ENCODE data around the gene GRK5.

Gene GRK5

GRCh38 chr10:119316729-119317097 lies 109.3 kb downstream of the GRK5 start:
- no peak for DNase-seq (ENCODE audit: low spot score)

DNA sequence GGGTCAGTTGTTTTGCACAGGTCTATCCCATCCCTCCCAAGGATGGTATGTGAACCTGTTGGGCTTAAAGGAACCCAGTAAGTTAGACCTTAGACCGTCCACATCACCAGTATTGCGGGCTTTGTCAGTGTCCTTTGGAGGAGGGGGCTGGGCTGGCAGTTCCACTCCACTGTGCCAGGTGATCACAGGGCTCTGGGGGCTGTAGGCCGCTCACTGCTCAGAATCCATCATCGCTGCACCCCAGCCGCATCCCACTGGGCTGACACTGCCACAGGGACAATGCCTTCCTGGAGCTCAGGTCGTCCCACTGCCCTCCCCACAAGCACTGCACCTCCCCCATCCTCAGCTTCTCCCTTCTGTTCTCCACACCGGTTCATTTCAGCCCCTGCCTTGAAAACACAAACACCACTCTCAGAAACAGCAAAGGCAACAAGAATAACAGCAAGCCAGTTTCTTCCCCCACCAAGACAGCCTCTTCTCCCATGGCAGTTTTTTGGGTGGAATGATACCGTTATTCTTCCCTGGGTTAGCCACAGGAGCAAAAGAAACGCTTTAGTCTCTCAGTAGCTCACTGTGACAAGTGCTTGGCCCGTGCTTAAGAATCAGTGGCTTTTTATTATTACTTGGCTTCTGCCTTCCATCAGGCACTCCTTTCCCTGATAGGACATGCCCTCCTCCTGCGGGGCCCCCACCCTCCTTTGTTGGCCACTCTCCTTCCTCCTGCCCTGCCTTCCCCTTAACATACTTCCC lies 111.2 kb downstream of the GRK5 start:
- DNase-seq (ENCODE audit: low spot score): no peak

DNA sequence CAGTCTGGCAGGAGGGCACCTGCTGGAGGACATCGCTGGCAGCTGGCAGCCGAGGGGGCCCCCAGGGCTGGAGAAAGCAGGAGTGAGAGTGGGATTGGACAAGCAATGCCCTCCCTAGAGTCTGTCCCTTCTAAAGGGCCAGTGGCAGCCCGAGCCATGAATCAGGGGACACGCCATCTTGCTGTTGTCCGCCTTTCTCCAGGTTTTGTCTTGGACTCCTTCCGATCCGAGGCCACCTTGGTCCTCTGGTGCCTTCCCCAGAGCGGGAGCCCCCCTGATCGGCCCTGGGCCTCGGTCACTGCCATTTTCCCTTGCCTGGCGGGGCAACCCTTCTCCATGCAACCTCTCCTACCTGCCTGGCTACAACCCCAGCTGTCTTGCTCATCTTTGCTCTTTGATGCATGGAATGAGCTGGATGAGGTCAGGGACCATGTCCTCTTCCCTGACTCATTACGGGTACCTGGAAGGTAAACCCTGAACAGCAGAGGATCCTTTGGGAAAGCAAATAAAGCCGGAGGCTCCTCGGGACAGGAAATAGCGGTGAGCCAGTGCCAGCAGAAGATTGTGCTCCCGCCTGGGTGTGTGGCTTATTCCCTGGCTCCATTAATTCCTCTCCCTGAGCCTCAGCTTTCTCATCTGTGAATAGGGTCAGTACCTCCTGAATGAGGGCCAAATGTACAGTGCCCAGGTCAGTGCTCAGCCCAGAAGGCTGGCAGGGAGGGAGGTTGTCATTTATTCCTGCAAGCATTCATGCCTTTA lies 112.0 kb downstream of the GRK5 start:
- no peak for DNase-seq (ENCODE audit: low spot score)

DNA sequence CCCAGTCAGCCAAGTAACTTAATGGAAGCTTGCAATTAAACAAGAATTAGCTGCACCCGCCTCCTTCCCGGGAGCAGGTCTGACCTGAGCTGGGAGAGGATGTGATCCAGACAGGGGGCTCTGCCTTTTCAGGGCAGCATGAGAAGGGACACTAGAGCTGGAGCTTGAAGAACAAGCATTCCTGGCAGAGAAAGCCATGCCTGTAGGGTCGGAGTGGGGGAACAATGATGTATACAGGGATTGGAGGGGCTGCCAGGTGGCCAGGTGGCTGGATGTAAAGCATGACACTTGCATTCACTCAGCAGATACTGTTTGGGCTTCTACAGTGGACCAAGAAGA lies 112.5 kb downstream of the GRK5 start:
- no peak for DNase-seq (ENCODE audit: low spot score)

GRCh38 chr10:119320981-119321380 lies 113.6 kb downstream of the GRK5 start:
- DNase-seq (ENCODE audit: low spot score): no peak

GRCh38 chr10:119323085-119324016 lies 116.0 kb downstream of the GRK5 start:
- DNase-seq (ENCODE audit: low spot score): no peak

DNA sequence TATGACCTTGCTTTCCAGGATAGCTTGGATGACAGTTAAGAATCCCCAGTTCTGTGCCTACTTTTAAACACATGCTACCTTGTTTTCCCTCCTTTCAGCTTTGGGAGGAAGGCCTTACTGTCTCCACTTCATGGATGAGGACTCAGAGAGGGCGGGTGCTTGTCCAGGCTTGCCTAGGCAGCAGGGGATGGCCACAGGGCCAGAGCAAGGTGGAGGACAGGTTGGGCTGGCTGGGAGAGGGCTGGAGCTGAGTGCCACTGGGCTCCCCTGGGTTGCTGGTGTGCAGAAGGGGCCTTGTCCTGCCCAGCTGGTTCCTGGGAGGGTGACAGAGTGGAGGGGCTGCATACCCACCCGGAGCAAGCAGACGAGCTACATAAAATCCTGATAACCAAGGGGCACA lies 117.8 kb downstream of the GRK5 start:
- DNase-seq (ENCODE audit: low spot score): no peak

DNA sequence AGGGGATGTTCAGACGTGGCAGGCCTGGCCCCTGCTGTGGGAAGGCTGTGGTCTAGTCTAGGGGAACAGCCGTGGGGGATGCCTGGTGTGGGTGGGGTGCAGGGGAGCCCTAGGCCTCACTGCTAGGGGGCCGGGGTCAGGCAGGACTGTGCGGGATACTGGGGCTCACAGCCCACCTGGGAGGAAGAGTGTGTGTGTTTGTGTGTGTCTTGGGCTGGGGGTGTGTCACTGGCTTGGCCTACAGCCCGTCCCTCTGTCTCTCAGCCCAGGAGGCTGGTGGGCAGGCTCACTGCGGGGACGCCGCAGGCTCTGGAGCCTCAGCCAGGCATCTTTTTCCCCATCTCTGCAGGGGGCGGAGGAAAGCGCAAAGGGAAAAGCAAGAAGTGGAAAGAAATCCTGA lies 118.8 kb downstream of the GRK5 start:
- DNase-seq (ENCODE audit: low spot score): no peak

GRCh38 chr10:119327096-119327745 lies 119.8 kb downstream of the GRK5 start:
- DNase-seq (ENCODE audit: low spot score): no peak

DNA sequence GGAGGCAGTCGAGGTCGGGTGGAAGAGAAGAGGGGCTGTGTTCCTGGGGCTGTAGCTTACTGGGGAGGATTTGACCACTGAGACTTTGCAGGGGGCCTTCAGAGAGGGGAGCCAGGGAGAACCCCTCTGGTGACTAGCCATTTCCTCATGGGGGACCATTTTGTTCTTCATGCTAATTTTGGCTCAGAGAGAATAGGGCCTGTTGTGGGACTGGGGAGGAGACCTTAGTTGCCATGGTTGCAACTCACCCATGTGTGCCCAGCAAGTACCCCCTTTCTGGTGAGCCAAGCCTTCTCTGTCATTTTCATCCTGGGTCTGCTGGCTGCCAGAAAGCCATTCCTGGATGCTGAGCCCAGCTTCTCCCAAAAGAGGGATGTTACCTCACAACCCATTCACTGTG lies 120.9 kb downstream of the GRK5 start:
- DNase-seq (ENCODE audit: low spot score): no peak

DNA sequence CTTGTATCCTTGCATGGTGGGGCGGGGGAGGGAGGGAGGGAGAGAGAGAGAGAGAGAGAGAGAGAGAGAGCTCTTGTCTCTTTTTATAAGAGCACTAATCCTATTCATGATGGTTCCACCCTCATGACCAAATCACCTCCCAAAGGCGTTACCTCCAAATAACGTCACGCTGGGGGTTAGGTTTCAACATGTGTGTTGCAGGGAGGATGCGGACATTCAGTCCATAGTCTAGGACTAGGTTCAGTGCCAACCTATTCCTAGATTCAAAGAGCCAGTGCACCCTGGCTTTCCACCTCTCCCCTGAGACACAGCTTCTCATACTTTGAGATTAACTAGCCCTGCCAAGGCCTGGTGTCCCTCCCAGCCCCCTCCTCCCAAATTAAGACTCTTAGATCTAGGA lies 123.0 kb downstream of the GRK5 start:
- no peak for DNase-seq (ENCODE audit: low spot score)

DNA sequence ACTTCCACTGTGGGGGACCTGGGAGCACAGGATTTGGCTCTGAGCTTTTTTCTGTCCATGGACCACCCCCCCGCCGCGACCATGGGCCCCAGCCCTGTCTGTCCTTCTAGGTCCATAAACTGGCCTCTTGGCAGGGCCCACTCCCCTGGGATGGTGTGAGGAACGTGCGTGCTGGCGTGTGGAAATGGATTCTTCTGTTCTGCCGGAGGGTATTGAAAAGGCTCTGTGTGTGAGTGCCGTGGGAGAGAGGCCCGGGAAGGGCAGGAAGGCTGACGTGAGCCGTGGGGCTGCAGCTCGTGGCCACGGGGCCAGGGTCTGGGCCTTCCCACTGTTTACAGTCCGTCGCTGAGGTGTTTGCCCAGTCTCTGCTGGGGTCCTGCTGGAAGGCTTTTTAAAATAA lies 123.7 kb downstream of the GRK5 start:
- DNase-seq (ENCODE audit: low spot score): no peak

DNA sequence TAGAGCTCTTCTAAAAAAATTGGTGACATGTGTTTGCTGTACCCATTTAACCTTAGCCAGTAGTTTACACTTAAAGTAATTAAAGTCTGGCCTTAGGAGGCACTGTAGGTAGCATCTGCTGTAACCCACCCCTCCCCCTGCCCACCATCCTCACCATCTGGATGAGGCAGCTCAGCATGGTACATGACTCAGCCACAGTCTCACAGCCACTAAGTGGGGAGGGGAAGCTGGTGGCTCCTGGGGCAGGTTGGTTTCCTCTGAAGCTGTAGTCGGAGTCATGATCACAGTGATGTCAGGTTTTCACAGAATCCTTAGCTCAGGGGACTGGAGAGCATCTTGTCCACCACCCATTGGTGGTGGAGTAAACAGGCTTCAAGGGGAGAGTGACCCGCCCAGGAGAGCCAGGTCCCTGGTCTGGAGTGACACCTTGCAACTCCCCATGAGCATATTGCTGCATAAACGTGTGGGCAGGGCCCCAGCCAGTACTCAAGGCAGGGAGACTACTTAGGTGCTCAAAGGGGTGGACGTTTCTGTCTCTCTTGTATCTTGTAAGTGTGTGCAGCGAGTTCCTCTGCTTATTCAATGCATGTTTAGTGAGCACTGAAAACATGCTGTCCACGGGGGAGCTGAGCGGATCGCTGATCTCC lies 125.9 kb downstream of the GRK5 start:
- DNase-seq (ENCODE audit: low spot score): peak; percentile 45

DNA sequence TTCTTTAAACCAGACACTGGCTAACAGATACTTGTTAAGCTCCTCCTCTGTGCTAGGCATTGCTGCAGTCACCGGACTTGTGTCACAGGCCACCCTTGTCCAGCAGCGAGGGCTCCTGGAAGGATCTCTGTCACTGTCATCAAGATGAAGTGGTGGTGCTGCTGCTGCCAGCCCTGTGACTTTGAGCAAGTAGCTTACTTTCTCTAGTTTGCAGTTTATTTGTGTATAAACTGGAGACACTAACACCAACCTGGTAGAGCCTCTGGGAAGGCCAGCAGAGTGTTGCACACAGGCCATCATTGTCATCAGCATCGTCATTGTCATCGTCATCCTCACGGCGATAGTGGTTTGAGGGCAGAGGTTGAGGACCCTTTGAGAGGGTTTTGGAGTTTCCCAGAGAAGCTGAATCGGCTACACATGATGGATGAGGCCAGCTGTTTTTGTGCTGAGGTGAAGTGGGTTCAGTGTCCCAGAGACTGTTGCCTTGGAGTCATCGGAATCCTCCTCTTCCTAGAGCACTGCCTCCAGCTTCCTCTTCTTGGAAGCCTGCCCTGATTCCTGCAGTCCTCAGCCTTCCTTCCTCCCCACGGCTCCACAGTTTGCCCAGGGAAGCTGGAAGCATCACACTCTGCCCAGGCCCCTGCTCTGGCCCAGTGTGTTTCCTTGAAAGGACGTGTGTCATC lies 128.4 kb downstream of the GRK5 start:
- no peak for DNase-seq (ENCODE audit: low spot score)

DNA sequence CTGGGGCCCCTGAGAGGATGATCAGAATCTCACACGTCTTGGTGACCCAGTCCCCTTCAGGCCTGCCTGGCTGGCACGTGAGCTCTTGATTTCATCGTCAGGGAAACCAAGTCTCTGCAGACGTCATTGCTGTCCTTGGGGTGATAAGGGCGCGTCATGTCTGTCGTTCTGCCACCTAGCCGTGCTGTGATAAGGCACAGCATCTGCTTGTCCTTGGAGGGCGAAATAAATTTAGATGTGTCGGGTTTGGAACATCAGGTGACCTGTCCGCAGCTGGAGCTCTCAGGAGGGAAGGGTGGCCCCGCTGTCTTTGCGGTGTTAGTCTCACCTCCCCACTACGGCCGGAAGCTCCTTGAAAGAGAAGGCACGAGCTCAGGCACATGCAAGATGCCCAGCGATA lies 129.2 kb downstream of the GRK5 start:
- DNase-seq (ENCODE audit: low spot score): no peak

DNA sequence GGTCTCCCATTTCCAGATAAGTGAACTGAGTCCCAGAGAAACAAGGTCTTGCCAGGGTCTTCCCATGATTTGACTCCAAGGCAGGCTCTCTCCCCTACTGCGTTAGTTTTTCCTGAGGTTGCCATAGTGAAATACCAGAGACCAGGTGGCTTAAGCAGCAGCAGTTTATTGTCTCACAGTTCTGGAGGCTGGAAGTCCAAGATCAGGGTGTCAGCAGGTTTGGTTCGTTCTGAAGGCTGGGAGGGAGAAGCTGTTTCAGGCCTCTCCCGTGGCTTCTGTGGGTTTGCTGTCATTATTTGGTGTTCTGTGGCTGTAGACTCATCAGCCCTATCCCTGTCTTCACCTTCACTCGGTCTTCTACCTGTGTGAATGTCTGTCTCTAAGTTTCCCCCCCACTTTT lies 129.9 kb downstream of the GRK5 start:
- DNase-seq (ENCODE audit: low spot score): no peak

GRCh38 chr10:119337796-119338432 lies 130.5 kb downstream of the GRK5 start:
- DNase-seq (ENCODE audit: low spot score): no peak

DNA sequence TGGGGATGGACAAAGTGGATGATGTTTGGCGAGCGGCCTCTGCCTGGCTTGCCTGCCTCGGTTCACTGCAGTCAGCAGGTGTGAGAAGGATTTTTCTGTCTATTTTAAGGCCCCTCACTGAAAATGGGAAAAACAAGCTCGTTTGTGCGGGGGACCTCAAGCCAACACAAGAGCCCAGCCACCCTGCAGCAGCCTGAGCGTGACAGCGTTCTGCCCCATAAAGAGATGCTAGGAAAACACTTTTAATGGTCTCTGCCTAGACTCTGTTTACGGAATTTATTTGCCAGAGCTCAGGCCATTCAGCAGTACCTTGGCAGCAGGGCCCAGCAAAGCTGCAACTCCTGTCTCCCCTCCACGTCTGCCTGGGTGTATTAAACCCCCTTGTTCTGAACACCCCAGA lies 131.7 kb downstream of the GRK5 start:
- no peak for DNase-seq (ENCODE audit: low spot score)

GRCh38 chr10:119340893-119341458 lies 133.6 kb downstream of the GRK5 start:
- DNase-seq (ENCODE audit: low spot score): no peak

Measured in CD4-positive, alpha-beta T cell treated with Interleukin-6 at 100 ng/mL for 8 hours (primary cell).